HL-60 (cell line): Measurements from ENCODE around the gene UBE2E2.

Source experiments
- DNase-seq, 2 experiments: peaks; one replicate each; pipeline ENCODE4 v3.0.0-alpha.2; 2010 to 2020; ENCODE audit warnings: low read depth in 1 of 2, low spot score in 1 of 2
- H3K27ac ChIP-seq: fragments of 250-450 bp; sonication (Bioruptor Pico); replicated peaks from 2 replicates; pipeline ENCODE4 v1.5.1; 2020; ENCODE audit warnings: mild to moderate bottlenecking, moderate library complexity
- H3K27me3 ChIP-seq: fragments of 250-450 bp; sonication (Bioruptor Pico); 2 replicates; pipeline ENCODE4 v1.5.1; 2021; ENCODE audit warnings: mild to moderate bottlenecking, moderate library complexity; ENCODE audit not compliant: insufficient read depth, poor library complexity, severe bottlenecking
- H3K4me3 ChIP-seq: replicated peaks from 2 replicates; pipeline ENCODE4 v1.5.1; 2011; ENCODE audit warnings: mild to moderate bottlenecking, control low read depth, low read length; ENCODE audit not compliant: insufficient read depth
- GABPA ChIP-seq: IDR thresholded peaks from 2 replicates; pipeline ENCODE4 v1.6.1; 2012; ENCODE audit warnings: low read depth
- POLR2AphosphoS5 ChIP-seq: IDR thresholded peaks from 2 replicates; pipeline ENCODE4 v1.6.1; 2012; ENCODE audit warnings: low read depth
- SPI1 ChIP-seq: IDR thresholded peaks from 2 replicates; pipeline ENCODE4 v1.6.1; 2012; ENCODE audit warnings: low read depth, mild to moderate bottlenecking, borderline replicate concordance
- TF ChIP-seq, protein P1 (sequence below): IDR thresholded peaks from one replicate; pipeline ENCODE4 v1.5.1; 2011; ENCODE audit warnings: low read length, control low read depth, inconsistent platforms; ENCODE audit not compliant: insufficient read depth
- TF ChIP-seq, protein P2 (sequence below): IDR thresholded peaks from 2 replicates; pipeline ENCODE4 v1.6.1; 2012; ENCODE audit warnings: low read depth; ENCODE audit not compliant: insufficient replicate concordance

The UBE2E2 gene

DNA sequence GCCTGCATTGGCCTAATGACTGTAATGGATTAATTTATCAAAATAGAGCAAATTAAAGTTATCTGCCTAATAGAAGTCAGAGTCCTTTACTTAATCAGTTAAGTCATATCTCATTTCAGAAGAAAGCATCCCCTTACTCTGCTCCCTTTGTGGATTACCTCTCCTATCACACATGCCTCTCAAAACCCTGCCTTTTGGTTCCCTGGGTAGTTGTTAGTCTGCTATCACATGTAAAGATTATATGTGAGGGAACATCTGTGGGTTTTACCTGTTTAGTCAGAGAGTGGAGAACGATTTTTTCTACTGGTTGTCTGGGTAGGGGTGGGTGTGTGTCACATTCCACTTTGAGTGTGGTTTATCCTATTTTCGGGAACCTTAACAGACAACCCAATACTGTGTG lies 16.4 kb downstream of the UBE2E2 start:
- Histone ChIP-seq H3K4me3 (no peak overlapping the region), H3K27me3 (no peaks in the 10 kb centered on the region), H3K27ac (no peak overlapping the region)
- TF ChIP-seq POLR2AphosphoS5, result no peak
- TF ChIP-seq SPI1, result no peak
- no peak for TF ChIP-seq GABPA
- DNase-seq, result no peak

DNA sequence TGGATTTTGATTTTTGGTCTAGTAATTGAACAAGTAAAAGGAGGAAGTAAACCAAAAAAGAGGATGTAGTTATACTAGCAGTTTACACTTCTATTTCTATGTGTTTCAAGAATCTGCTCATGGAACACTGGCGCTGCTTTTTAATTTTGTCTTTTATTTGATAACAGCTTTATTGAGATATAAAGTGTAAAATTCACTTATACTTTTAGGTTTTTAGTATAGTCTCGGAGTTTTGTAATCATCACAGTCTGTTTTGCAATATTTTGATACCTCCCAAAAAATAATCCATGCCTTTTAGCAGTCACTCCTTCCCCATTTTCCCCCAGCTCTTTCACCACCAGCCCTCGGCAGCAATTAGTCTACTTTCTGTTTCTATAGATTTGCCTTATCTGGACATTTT lies 18.0 kb downstream of the UBE2E2 start:
- Histone ChIP-seq H3K4me3 (peak overlapping the region; percentile 53), H3K27ac (peak overlapping the region; percentile 56), H3K27me3 (no peaks in the 10 kb centered on the region)
- TF ChIP-seq SPI1 (no peak), POLR2AphosphoS5 (no peak), GABPA (no peak)
- TF ChIP-seq, protein P1, sequence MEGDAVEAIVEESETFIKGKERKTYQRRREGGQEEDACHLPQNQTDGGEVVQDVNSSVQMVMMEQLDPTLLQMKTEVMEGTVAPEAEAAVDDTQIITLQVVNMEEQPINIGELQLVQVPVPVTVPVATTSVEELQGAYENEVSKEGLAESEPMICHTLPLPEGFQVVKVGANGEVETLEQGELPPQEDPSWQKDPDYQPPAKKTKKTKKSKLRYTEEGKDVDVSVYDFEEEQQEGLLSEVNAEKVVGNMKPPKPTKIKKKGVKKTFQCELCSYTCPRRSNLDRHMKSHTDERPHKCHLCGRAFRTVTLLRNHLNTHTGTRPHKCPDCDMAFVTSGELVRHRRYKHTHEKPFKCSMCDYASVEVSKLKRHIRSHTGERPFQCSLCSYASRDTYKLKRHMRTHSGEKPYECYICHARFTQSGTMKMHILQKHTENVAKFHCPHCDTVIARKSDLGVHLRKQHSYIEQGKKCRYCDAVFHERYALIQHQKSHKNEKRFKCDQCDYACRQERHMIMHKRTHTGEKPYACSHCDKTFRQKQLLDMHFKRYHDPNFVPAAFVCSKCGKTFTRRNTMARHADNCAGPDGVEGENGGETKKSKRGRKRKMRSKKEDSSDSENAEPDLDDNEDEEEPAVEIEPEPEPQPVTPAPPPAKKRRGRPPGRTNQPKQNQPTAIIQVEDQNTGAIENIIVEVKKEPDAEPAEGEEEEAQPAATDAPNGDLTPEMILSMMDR, result no peak
- TF ChIP-seq, protein P2, sequence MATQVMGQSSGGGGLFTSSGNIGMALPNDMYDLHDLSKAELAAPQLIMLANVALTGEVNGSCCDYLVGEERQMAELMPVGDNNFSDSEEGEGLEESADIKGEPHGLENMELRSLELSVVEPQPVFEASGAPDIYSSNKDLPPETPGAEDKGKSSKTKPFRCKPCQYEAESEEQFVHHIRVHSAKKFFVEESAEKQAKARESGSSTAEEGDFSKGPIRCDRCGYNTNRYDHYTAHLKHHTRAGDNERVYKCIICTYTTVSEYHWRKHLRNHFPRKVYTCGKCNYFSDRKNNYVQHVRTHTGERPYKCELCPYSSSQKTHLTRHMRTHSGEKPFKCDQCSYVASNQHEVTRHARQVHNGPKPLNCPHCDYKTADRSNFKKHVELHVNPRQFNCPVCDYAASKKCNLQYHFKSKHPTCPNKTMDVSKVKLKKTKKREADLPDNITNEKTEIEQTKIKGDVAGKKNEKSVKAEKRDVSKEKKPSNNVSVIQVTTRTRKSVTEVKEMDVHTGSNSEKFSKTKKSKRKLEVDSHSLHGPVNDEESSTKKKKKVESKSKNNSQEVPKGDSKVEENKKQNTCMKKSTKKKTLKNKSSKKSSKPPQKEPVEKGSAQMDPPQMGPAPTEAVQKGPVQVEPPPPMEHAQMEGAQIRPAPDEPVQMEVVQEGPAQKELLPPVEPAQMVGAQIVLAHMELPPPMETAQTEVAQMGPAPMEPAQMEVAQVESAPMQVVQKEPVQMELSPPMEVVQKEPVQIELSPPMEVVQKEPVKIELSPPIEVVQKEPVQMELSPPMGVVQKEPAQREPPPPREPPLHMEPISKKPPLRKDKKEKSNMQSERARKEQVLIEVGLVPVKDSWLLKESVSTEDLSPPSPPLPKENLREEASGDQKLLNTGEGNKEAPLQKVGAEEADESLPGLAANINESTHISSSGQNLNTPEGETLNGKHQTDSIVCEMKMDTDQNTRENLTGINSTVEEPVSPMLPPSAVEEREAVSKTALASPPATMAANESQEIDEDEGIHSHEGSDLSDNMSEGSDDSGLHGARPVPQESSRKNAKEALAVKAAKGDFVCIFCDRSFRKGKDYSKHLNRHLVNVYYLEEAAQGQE, result no peak
- peak in 1 of 2 experiments; percentile 67 for DNase-seq

DNA sequence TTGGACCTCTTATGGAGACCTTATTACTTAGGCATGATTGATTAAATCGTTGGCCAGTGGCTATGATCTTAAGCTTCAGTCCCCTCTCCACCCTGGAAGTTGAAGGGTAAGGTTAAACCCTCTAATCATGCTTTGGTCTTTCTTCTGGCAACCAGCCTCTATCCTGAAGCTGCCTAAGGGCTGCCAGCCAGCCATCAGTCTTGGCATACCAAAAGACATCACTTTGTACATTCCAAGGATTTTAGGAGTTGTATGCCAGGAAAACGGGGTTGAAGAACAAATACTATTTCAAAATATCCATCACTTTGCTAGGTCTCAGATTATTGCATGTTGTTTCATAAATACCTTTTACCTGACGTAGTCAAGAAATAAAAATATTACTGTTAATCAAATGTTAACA lies 28.9 kb downstream of the UBE2E2 start:
- Histone ChIP-seq H3K4me3 (no peak overlapping the region), H3K27ac (no peak overlapping the region), H3K27me3 (no peaks in the 10 kb centered on the region)
- TF ChIP-seq POLR2AphosphoS5, result no peak
- no peak for TF ChIP-seq GABPA
- TF ChIP-seq, protein P2, result no peak
- TF ChIP-seq SPI1, result no peak
- TF ChIP-seq, protein P1, result no peak
- no peak for DNase-seq

DNA sequence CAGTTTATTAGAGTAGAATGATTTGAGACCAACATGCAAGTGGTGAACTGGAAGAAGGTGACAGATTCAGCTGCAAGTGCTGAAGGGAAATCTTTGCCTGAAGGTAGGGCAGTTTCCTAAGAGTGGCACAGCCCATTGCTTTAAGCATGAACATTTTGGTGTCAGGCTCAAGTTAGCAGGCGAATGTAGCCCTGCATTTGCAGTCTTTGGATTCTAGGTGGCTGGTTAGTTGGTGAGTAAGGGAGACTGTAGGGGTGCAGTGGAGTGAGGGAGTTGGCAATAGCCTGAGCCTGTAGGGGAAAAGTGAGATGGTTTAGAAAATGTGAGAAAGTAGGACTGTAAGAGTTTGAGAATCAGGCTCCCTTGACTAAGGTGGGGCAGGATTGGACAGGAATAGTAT lies 29.7 kb downstream of the UBE2E2 start:
- H3K4me3 ChIP-seq, result no peak overlapping the region
- TF ChIP-seq POLR2AphosphoS5, result no peak
- TF ChIP-seq SPI1, result no peak
- H3K27ac ChIP-seq, result no peak overlapping the region
- no peaks in the 10 kb centered on the region for H3K27me3 ChIP-seq
- no peak for DNase-seq

DNA sequence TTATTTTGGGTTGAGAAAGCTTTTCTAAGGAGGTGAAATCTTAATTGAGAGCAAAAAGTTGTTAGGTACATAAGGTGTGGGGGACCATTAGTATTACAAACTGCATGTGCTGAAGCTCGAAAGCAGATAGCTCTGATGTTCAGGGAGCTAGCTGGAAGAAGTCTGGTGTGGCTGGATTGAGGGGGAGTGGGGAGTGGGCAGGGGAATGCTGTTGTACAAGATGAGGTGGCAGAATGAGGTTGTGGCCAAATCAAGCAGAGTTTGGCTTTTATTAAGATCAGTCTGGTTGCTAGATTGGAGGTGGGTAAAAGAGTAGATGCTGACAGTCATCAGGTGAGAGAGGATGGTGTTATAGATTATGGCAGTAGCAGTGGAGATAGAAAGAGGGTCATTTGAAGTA lies 32.1 kb downstream of the UBE2E2 start:
- Histone ChIP-seq H3K4me3 (no peak overlapping the region), H3K27ac (no peak overlapping the region), H3K27me3 (no peaks in the 10 kb centered on the region)
- TF ChIP-seq, protein P1, result no peak
- no peak for TF ChIP-seq SPI1
- TF ChIP-seq, protein P2, result no peak
- TF ChIP-seq GABPA, result no peak
- no peak for TF ChIP-seq POLR2AphosphoS5
- DNase-seq, result no peak
